ENCODE measurements around the gene OSBPL1A.

The OSBPL1A gene

GRCh38 chr18:24273596-24273995 is 124.0 kb downstream of the OSBPL1A start:
- TF ChIP-seq TAF1 (IDR thresholded peaks at IDR 0.05; ENCODE audit: borderline replicate concordance, low read depth, low read length) (no peak), POLR2AphosphoS5 (IDR thresholded peaks at IDR 0.05; ENCODE audit: low read depth, low read length) (no peak), POLR2A (IDR thresholded peaks at IDR 0.05; ENCODE audit: low read depth, low read length) (no peak)
- no peak for DNase-seq (ENCODE audit: insufficient read length)
- FAIRE-seq: no peak

- DNase-seq (ENCODE audit: insufficient read length) (no peak), FAIRE-seq (no peak)
- TF ChIP-seq TAF1 (IDR thresholded peaks at IDR 0.05; ENCODE audit: borderline replicate concordance, low read depth, low read length) (no peak), POLR2A (IDR thresholded peaks at IDR 0.05; ENCODE audit: low read depth, low read length) (no peak), POLR2AphosphoS5 (IDR thresholded peaks at IDR 0.05; ENCODE audit: low read depth, low read length) (no peak)
Observed at GRCh38 chr18:24272229-24272525, 125.4 kb downstream of the OSBPL1A start.

DNA sequence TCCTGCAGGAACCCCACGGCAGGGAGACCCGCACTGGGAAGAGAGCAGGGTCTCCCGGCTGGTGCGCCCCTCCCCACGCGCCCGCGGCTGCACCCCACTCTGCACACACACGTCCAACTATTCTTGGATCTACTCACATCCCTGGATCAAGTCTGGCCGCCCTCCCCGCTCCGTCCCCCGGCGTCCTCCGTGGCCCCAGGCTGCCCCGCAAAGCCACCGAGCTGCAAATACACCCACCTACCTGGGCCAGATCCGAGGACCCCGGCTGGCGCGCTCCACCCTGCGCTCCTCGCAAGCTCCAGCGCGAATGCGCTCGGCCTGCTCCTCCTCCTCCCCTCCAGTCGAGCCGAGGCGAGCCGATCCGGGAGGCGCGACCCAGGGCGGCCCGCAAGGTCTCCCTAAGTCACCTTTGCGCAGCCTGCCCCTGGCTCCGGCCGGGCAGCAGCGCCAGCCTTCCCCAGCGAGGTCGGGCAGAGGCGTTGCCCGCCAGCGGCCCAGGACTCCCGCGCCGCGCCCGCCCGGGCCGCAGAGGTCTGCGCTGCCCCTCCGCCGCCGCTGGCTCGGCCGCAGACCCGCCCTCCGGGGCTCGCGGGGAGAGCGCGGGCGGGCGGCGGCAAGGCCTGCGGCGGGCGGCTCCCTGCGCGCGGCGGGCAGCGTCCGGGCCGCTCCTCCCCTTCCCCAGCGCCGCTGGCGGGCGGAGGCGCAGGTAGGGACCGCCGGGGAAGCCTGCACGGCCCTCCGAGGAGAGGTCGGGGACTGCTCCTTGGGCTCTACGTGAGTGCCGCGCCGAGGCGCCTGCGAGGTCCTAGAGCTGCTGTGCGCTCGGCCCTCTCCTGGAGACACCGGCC is 126.0 kb downstream of the OSBPL1A start:
- FAIRE-seq (no peak), DNase-seq (ENCODE audit: insufficient read length) (peak; percentile 37)
- TF ChIP-seq POLR2A (IDR thresholded peaks at IDR 0.05; ENCODE audit: low read depth, low read length) (no peak), TAF1 (IDR thresholded peaks at IDR 0.05; ENCODE audit: borderline replicate concordance, low read depth, low read length) (no peak), POLR2AphosphoS5 (IDR thresholded peaks at IDR 0.05; ENCODE audit: low read depth, low read length) (no peak)

GRCh38 chr18:24270937-24271380 is 126.7 kb downstream of the OSBPL1A start:
- FAIRE-seq: no peak
- no peak for DNase-seq (ENCODE audit: insufficient read length)

GRCh38 chr18:24270358-24270936 is 127.2 kb downstream of the OSBPL1A start:
- TF ChIP-seq POLR2AphosphoS5 (IDR thresholded peaks at IDR 0.05; ENCODE audit: low read depth, low read length) (no peak), TAF1 (IDR thresholded peaks at IDR 0.05; ENCODE audit: borderline replicate concordance, low read depth, low read length) (no peak), POLR2A (IDR thresholded peaks at IDR 0.05; ENCODE audit: low read depth, low read length) (no peak)
- FAIRE-seq (no peak), DNase-seq (ENCODE audit: insufficient read length) (no peak)

More at GRCh38 chr18:24270937-24271380, 126.7 kb downstream of the OSBPL1A start:
- TF ChIP-seq POLR2AphosphoS5 (IDR thresholded peaks at IDR 0.05; ENCODE audit: low read depth, low read length): no peak
- no peak for TF ChIP-seq TAF1 (IDR thresholded peaks at IDR 0.05; ENCODE audit: borderline replicate concordance, low read depth, low read length)
- TF ChIP-seq POLR2A (IDR thresholded peaks at IDR 0.05; ENCODE audit: low read depth, low read length): no peak

GRCh38 chr18:24268784-24269550 is 128.7 kb downstream of the OSBPL1A start:
- FAIRE-seq: no peak
- TF ChIP-seq POLR2A (IDR thresholded peaks at IDR 0.05; ENCODE audit: low read depth, low read length): no peak
- DNase-seq (ENCODE audit: insufficient read length): no peak

GRCh38 chr18:24267878-24268277 is 129.7 kb downstream of the OSBPL1A start:
- no peak for DNase-seq (ENCODE audit: insufficient read length)
- TF ChIP-seq POLR2AphosphoS5 (IDR thresholded peaks at IDR 0.05; ENCODE audit: low read depth, low read length) (no peak), POLR2A (IDR thresholded peaks at IDR 0.05; ENCODE audit: low read depth, low read length) (no peak), TAF1 (IDR thresholded peaks at IDR 0.05; ENCODE audit: borderline replicate concordance, low read depth, low read length) (no peak)
- no peak for FAIRE-seq

DNA sequence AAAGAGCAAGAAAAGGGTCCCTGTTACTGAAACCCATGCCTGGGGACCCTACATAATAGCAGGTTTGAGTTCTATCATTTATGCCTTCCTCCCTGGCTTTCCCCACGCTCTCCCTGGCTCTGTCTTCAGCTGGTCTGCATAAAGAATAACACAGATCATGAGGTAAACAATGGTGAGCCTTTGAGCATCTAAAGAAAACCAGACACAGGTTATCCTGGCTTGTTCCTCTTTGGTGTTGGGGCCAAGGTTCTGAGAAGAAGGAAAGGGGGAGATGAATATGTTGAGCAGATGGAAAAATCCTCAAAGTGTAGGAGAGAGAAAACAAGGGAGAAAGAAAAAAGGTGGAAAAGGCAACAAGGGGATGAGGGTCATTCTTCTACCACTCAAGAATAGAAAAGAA is 131.5 kb downstream of the OSBPL1A start:
- TF ChIP-seq POLR2AphosphoS5 (IDR thresholded peaks at IDR 0.05; ENCODE audit: low read depth, low read length) (no peak), TAF1 (IDR thresholded peaks at IDR 0.05; ENCODE audit: borderline replicate concordance, low read depth, low read length) (no peak), POLR2A (IDR thresholded peaks at IDR 0.05; ENCODE audit: low read depth, low read length) (no peak)
- FAIRE-seq: no peak
- DNase-seq (ENCODE audit: insufficient read length): no peak

GRCh38 chr18:24265502-24266064 is 132.0 kb downstream of the OSBPL1A start:
- TF ChIP-seq TAF1 (IDR thresholded peaks at IDR 0.05; ENCODE audit: borderline replicate concordance, low read depth, low read length): no peak
- FAIRE-seq (no peak), DNase-seq (ENCODE audit: insufficient read length) (no peak)

DNA sequence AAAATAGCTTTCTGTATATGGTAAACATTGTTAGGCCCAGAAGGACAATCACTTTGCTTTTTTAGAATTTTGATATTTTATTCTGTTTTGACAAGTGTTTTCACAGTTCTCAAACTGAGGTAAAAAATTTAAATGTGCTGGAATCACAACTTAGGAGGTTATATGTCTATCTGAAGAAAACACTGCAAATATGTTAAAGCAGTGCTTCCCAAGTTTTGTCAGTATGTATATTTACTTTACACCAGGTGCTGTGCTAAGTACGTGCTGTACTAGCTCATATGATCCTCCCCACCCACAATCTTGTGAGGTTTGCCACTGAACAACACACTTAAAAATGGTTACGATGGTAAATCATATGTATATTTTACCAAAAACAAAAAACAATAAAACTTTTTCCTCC is 134.6 kb downstream of the OSBPL1A start:
- no peak for DNase-seq (ENCODE audit: insufficient read length)
- FAIRE-seq: no peak
- TF ChIP-seq POLR2AphosphoS5 (IDR thresholded peaks at IDR 0.05; ENCODE audit: low read depth, low read length) (no peak), TAF1 (IDR thresholded peaks at IDR 0.05; ENCODE audit: borderline replicate concordance, low read depth, low read length) (no peak), POLR2A (IDR thresholded peaks at IDR 0.05; ENCODE audit: low read depth, low read length) (no peak)

DNA sequence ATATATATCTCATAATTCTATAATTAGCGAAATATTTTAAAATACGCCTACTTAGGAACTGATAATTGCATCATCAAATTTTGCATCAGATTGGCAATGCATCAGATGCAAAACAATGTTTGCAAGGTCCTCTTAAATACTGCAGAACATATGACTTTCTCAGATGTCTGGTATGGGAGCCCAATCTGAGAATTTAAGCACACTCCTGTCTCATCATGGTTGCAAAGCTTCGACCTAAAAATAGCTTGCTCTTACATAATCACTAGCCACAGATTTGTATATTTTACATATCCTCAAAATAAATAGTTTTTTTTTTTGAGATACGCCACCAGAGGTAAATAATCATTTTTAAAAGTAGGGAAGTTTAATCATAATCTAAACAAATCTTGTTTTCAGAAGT is 135.5 kb downstream of the OSBPL1A start:
- FAIRE-seq (no peak), DNase-seq (ENCODE audit: insufficient read length) (no peak)
- TF ChIP-seq TAF1 (IDR thresholded peaks at IDR 0.05; ENCODE audit: borderline replicate concordance, low read depth, low read length): no peak
- no peak for TF ChIP-seq POLR2A (IDR thresholded peaks at IDR 0.05; ENCODE audit: low read depth, low read length)
- no peak for TF ChIP-seq POLR2AphosphoS5 (IDR thresholded peaks at IDR 0.05; ENCODE audit: low read depth, low read length)
